ENCODE results near the gene NUP58. TPM values are rescaled to one million over a fixed set of nuclear protein-coding genes. Genes with fewer than 3 reads are reported as not detected.

NUP58 gene
- polyA plus RNA-seq, 1 donor (not counting 4 experiments of a cell fraction or from before 2014, with no cell fraction given): 51.5 TPM

- Histone ChIP-seq H2AFZ (ENCODE audit: control insufficient read depth, low read length) (no peak overlapping the region), H3K4me1 (ENCODE audit: control insufficient read depth, extremely low read depth, insufficient read depth, low read length) (no peaks in the 10 kb centered on the region), H4K20me1 (ENCODE audit: control insufficient read depth, extremely low read depth, insufficient read depth, low read length) (no peaks in the 10 kb centered on the region), H3K9me1 (ENCODE audit: control insufficient read depth, extremely low read depth, insufficient read depth, low read length) (no peaks in the 10 kb centered on the region), H3K4me2 (ENCODE audit: control insufficient read depth, extremely low read depth, insufficient read depth, low read depth, low read length) (no peak overlapping the region), H3K4me3 (ENCODE audit: control insufficient read depth in 2 of 3, extremely low read depth in 1 of 3, insufficient read depth in 2 of 3, low read depth in 1 of 3, low read length in 3 of 3) (no peak overlapping the region), H3K79me2 (ENCODE audit: control insufficient read depth, insufficient read depth, low read length) (no peaks in the 10 kb centered on the region), H3K9me3 (ENCODE audit: control insufficient read depth, low read depth, low read length) (no peaks in the 10 kb centered on the region), H3K9ac (ENCODE audit: control insufficient read depth, extremely low read depth, insufficient read depth, low read length) (no peak overlapping the region), H3K27ac (ENCODE audit: control insufficient read depth, insufficient read depth, low read length) (no peak overlapping the region), H3K36me3 (ENCODE audit: control insufficient read depth in 2 of 2, extremely low read depth in 1 of 2, insufficient read depth in 2 of 2, low read length in 2 of 2) (no peaks in the 10 kb centered on the region), H3K27me3 (ENCODE audit: control insufficient read depth, extremely low read depth, insufficient read depth, low read length) (peaks cover 17% of the 10 kb centered on the region)
- dilution Hi-C loops (cut with MboI; ENCODE audit: extremely low pct_ligation_motif_present, low sequenced_read_pairs): no loop called here
- no peak for DNase-seq (ENCODE audit: low read depth, low spot score)
- FAIRE-seq: no peak
- TF ChIP-seq CTCF (optimal IDR thresholded peaks at IDR 0.05 in 1 of 3, IDR thresholded peaks at IDR 0.05 in 1 of 3, conservative IDR thresholded peaks at IDR 0.05 in 1 of 3; ENCODE audit: extremely low read depth in 1 of 3, insufficient read depth in 2 of 3, low read length in 3 of 3): no peak
- TF ChIP-seq EZH2 (IDR thresholded peaks at IDR 0.05; ENCODE audit: low read length): no peak
These were observed 77.6 kb downstream of the NUP58 start for GRCh38 chr13:25379011-25379410.

DNA sequence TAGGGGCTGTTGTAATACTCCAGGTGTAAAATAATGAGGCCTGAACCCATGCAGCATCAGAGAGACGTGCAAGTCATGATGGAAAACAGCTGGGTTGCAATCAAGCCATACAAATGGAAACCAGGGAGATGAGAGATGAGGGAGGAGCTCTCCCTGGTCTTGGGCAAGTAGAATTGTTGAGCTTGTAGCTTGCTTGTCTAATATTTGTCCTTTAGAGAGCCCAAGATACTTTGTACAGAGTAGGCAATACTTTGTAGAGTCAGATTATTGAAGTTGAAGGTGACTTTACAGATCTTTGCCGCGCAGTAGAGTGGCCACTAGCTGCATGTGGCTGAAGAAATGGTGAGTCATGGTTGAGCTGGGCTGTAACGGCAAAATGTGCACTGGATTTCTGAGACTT is 78.7 kb downstream of the NUP58 start:
- TF ChIP-seq EZH2 (IDR thresholded peaks at IDR 0.05; ENCODE audit: low read length) (no peak), CTCF (optimal IDR thresholded peaks at IDR 0.05 in 1 of 3, IDR thresholded peaks at IDR 0.05 in 1 of 3, conservative IDR thresholded peaks at IDR 0.05 in 1 of 3; ENCODE audit: extremely low read depth in 1 of 3, insufficient read depth in 2 of 3, low read length in 3 of 3) (no peak)
- no peaks in the 10 kb centered on the region for H3K36me3 ChIP-seq (ENCODE audit: control insufficient read depth in 2 of 2, extremely low read depth in 1 of 2, insufficient read depth in 2 of 2, low read length in 2 of 2)
- H3K27ac ChIP-seq (ENCODE audit: control insufficient read depth, insufficient read depth, low read length): no peak overlapping the region
- no peak overlapping the region for H3K4me2 ChIP-seq (ENCODE audit: control insufficient read depth, extremely low read depth, insufficient read depth, low read depth, low read length)
- H2AFZ ChIP-seq (ENCODE audit: control insufficient read depth, low read length): no peak overlapping the region
- dilution Hi-C loops (cut with MboI; ENCODE audit: extremely low pct_ligation_motif_present, low sequenced_read_pairs): no loop called here
- H3K27me3 ChIP-seq (ENCODE audit: control insufficient read depth, extremely low read depth, insufficient read depth, low read length): peaks cover 13% of the 10 kb centered on the region
- no peak overlapping the region for H3K9ac ChIP-seq (ENCODE audit: control insufficient read depth, extremely low read depth, insufficient read depth, low read length)
- no peaks in the 10 kb centered on the region for H3K4me1 ChIP-seq (ENCODE audit: control insufficient read depth, extremely low read depth, insufficient read depth, low read length)
- no peaks in the 10 kb centered on the region for H4K20me1 ChIP-seq (ENCODE audit: control insufficient read depth, extremely low read depth, insufficient read depth, low read length)
- no peaks in the 10 kb centered on the region for H3K79me2 ChIP-seq (ENCODE audit: control insufficient read depth, insufficient read depth, low read length)
- H3K9me3 ChIP-seq (ENCODE audit: control insufficient read depth, low read depth, low read length): no peaks in the 10 kb centered on the region
- H3K9me1 ChIP-seq (ENCODE audit: control insufficient read depth, extremely low read depth, insufficient read depth, low read length): no peaks in the 10 kb centered on the region
- no peak overlapping the region for H3K4me3 ChIP-seq (ENCODE audit: control insufficient read depth in 2 of 3, extremely low read depth in 1 of 3, insufficient read depth in 2 of 3, low read depth in 1 of 3, low read length in 3 of 3)
- DNase-seq (ENCODE audit: low read depth, low spot score): no peak
- no peak for FAIRE-seq
